Right lobe of liver (tissue), 4 donors: ENCODE measurements around the gene STAC.

Source experiments
- CTCF ChIP-seq, 4 donors: fragments of 200-600 bp in 3 of 4; fragments of 450-650 bp in 1 of 4; IDR thresholded peaks; one replicate each; pipeline versions ENCODE4 v1.5.1 to v1.8.0; 2016 to 2022; ENCODE audit warnings: antibody characterized with exemption in 4 of 4, mild to moderate bottlenecking in 2 of 4
- POLR2A ChIP-seq: fragments of 450-650 bp; IDR thresholded peaks from one replicate; pipeline ENCODE4 v1.6.1; 2017; ENCODE audit warnings: antibody characterized with exemption, mild to moderate bottlenecking
- donor health status: DM: no; HTN: no; CAD: no.
- donor health status: DM: no; HTN: no; CAD: no.
- donor health status: DM: no; HTN: yes; CAD: no.

DNA sequence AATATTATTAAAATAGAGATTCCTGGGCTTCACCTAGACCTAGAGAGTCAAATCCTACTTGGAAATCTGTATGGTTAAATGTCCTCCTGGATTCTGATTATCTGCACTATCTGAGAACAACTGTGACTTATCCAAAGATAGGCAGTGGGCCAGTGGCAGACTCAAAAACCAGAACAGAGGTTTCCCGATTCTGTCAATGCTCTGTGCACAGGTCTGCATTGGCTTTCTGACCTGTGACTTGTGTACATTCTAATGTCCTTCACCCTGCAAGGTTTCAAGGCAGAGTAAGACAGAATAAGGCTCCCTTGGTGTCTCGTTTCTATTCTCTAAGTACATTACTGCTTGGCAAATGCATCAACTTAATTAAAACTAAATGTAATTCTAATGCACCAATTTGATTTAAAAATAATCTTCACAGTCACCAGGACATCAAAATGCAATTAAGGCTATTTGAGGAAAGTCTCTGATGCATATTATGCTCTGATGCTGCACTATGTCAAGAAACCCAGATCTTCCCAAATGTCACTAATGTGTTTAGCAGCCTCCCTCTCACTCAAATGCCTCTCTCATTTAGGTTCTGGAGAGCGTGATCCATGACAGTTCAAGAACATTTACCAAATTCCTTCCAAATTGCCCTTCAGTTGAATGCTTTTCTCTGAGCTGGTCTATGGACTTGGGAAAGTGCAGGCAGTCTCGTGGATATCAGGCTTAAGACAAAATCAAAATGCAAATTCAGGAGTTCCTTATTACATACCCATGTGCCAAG is 140.1 kb downstream of the STAC start:
- TF ChIP-seq CTCF (IDR thresholded peaks at IDR 0.05) = no peak
- no peak for TF ChIP-seq POLR2A
